Mesenchymal stem cell (in vitro differentiated cells and primary cell): Measurements from ENCODE around the gene ARHGEF16.

ENCODE experiments used
- DNase-seq: peaks from one replicate; pipeline ENCODE4 v3.0.0-alpha.2; 2013
- H2AFZ ChIP-seq: one replicate; pipeline ENCODE4 v1.6.1; 2013; ENCODE audit warnings: low read depth, mild to moderate bottlenecking, control low read depth, inconsistent platforms, low read length, moderate library complexity
- H2AK5ac ChIP-seq: 2 replicates; pipeline ENCODE4 v1.6.1; 2013; ENCODE audit warnings: low read length, moderate library complexity, mild to moderate bottlenecking, inconsistent platforms; ENCODE audit not compliant: severe bottlenecking
- H2BK120ac ChIP-seq: one replicate; pipeline ENCODE4 v1.6.1; 2013; ENCODE audit warnings: low read depth, mild to moderate bottlenecking, inconsistent platforms, low read length, moderate library complexity
- H2BK12ac ChIP-seq, 2 experiments: one replicate each; pipeline ENCODE4 v1.6.1; 2013; ENCODE audit warnings: inconsistent platforms in 2 of 2, low read length in 2 of 2, mild to moderate bottlenecking in 2 of 2, moderate library complexity in 2 of 2, control low read depth in 1 of 2
- H2BK15ac ChIP-seq: one replicate; pipeline ENCODE4 v1.6.1; 2013; ENCODE audit warnings: mild to moderate bottlenecking, low read depth, inconsistent platforms; ENCODE audit not compliant: poor library complexity, severe bottlenecking
- H2BK5ac ChIP-seq: 2 replicates; pipeline ENCODE4 v1.6.1; 2013; ENCODE audit warnings: low read depth, mild to moderate bottlenecking, low read length, control low read depth, inconsistent platforms; ENCODE audit not compliant: poor library complexity, severe bottlenecking
- H3K14ac ChIP-seq, 2 experiments: one replicate each; pipeline ENCODE4 v1.6.1; 2013; ENCODE audit warnings: inconsistent platforms in 2 of 2, low read length in 2 of 2, control low read depth in 1 of 2, mild to moderate bottlenecking in 1 of 2, moderate library complexity in 1 of 2
- H3K18ac ChIP-seq, 2 experiments: one replicate each; pipeline ENCODE4 v1.6.1; 2013; ENCODE audit warnings: inconsistent platforms in 2 of 2, low read length in 2 of 2, control low read depth in 1 of 2, low read depth in 1 of 2, mild to moderate bottlenecking in 1 of 2
- H3K23ac ChIP-seq, 2 experiments: one replicate each; pipeline ENCODE4 v1.6.1; 2013; ENCODE audit warnings: inconsistent platforms in 2 of 2, low read length in 2 of 2, mild to moderate bottlenecking in 2 of 2, moderate library complexity in 2 of 2, control low read depth in 1 of 2
- H3K27ac ChIP-seq: 2 replicates; pipeline ENCODE4 v1.5.1; 2013; ENCODE audit warnings: mild to moderate bottlenecking, moderate library complexity, low read length, control low read depth, inconsistent platforms; ENCODE audit not compliant: poor library complexity, severe bottlenecking
- H3K27me3 ChIP-seq, 2 experiments: 2 replicates each; pipeline versions ENCODE4 v1.6.1 to v1.7.0; 2013; ENCODE audit warnings: low read length in 2 of 2, mild to moderate bottlenecking in 2 of 2, moderate library complexity in 2 of 2, control low read depth in 1 of 2, inconsistent platforms in 1 of 2; ENCODE audit not compliant: control insufficient read depth in 1 of 2, insufficient read depth in 1 of 2
- H3K36me3 ChIP-seq, 2 experiments: 2 replicates each; pipeline versions ENCODE4 v1.6.1 to v1.7.0; 2013; ENCODE audit warnings: low read length in 2 of 2, control low read depth in 1 of 2, inconsistent platforms in 1 of 2, low read depth in 1 of 2, mild to moderate bottlenecking in 1 of 2; ENCODE audit not compliant: insufficient read depth in 2 of 2, control insufficient read depth in 1 of 2
- H3K4ac ChIP-seq, 2 experiments: one replicate each; pipeline ENCODE4 v1.6.1; 2013; ENCODE audit warnings: inconsistent platforms in 2 of 2, low read length in 2 of 2, mild to moderate bottlenecking in 2 of 2, moderate library complexity in 2 of 2, control low read depth in 1 of 2, low read depth in 1 of 2
- H3K4me1 ChIP-seq: 2 replicates; pipeline ENCODE4 v1.6.1; 2013; ENCODE audit warnings: low read depth, low read length, control low read depth; ENCODE audit not compliant: control insufficient read depth, insufficient read depth
- H3K4me2 ChIP-seq: 2 replicates; pipeline ENCODE4 v1.6.1; 2013; ENCODE audit warnings: low read length, mild to moderate bottlenecking, inconsistent platforms; ENCODE audit not compliant: poor library complexity, severe bottlenecking
- H3K4me3 ChIP-seq, 2 experiments: 2 replicates each; pipeline versions ENCODE4 v1.5.1 to v1.7.0; 2013; ENCODE audit warnings: low read length in 2 of 2, mild to moderate bottlenecking in 2 of 2, control low read depth in 1 of 2, low read depth in 1 of 2; ENCODE audit not compliant: insufficient read depth in 1 of 2
- H3K79me1 ChIP-seq: replicated peaks from 2 replicates; pipeline ENCODE4 v1.6.1; 2013; ENCODE audit warnings: mild to moderate bottlenecking, control low read depth, low read length, inconsistent platforms; ENCODE audit not compliant: poor library complexity, severe bottlenecking
- H3K9ac ChIP-seq: 2 replicates; pipeline ENCODE4 v1.7.0; 2013; ENCODE audit warnings: mild to moderate bottlenecking, low read length, moderate library complexity
- H3K9me3 ChIP-seq: 2 replicates; pipeline ENCODE4 v1.7.0; 2013; ENCODE audit warnings: mild to moderate bottlenecking, low read length; ENCODE audit not compliant: control insufficient read depth
- H4K8ac ChIP-seq: one replicate; pipeline ENCODE4 v1.6.1; 2013; ENCODE audit warnings: inconsistent platforms, mild to moderate bottlenecking, low read length, moderate library complexity
- H4K91ac ChIP-seq: one replicate; pipeline ENCODE4 v1.6.1; 2013; ENCODE audit warnings: mild to moderate bottlenecking, low read length, inconsistent platforms
- WGBS: methylation state at CpG from one replicate; pipeline ENCODE4 v1.1.7; 2013; ENCODE audit warnings: mixed read lengths; 5-methylcytosine and 5-hydroxymethylcytosine counted together

Gene ARHGEF16

DNA sequence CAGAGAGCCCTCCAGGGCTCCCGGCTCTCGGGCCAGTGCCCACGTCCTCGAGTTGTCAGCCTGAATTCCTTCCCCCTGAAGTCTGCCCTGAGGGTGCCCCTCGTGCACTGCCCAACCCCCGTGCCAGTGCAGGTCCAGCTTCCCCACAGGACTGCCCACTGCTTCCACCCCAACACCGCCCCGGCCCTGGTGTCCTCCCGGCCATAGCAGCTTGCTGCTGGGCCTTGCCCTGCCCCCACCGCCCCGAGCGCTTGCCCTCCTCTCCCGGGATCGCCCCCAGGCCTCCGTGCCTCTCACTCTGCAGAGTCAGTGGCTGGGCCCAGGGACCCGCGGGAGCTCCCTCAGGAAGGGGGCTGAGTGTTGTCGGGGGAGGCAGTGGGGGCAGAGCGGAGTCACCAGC lies 24.1 kb upstream of the ARHGEF16 start:
- Histone ChIP-seq H4K8ac (no peak overlapping the region), H3K9me3 (no peaks in the 10 kb centered on the region), H3K36me3 (peaks cover 0 to 8% of the 10 kb centered on the region in 2 experiments), H2BK15ac (no peak overlapping the region), H3K23ac (no peak overlapping the region), H2AFZ (no peak overlapping the region), H2BK12ac (no peak overlapping the region), H3K4ac (no peak overlapping the region), H3K27ac (no peak overlapping the region), H3K9ac (no peak overlapping the region), H2BK120ac (no peak overlapping the region), H3K4me2 (no peak overlapping the region), H3K18ac (no peak overlapping the region), H3K4me1 (no peaks in the 10 kb centered on the region), H3K27me3 (peaks cover 3 to 31% of the 10 kb centered on the region in 2 experiments), H2BK5ac (no peak overlapping the region), H3K4me3 (no peak overlapping the region), H3K79me1 (no peaks in the 10 kb centered on the region), H4K91ac (no peak overlapping the region), H2AK5ac (no peak overlapping the region), H3K14ac (no peak overlapping the region)
- DNase-seq = no peak
- WGBS = 83% methylated on average over 18 of the region's 19 CpGs

GRCh38 chr1:3430820-3431219 lies 23.6 kb upstream of the ARHGEF16 start:
- Histone ChIP-seq H4K8ac (no peak overlapping the region), H4K91ac (no peak overlapping the region), H2BK15ac (no peak overlapping the region), H3K27ac (no peak overlapping the region), H3K14ac (no peak overlapping the region), H3K4me1 (no peaks in the 10 kb centered on the region), H3K4ac (no peak overlapping the region), H3K4me3 (no peak overlapping the region), H3K36me3 (peaks cover 0 to 8% of the 10 kb centered on the region in 2 experiments), H2BK12ac (no peak overlapping the region), H3K79me1 (no peaks in the 10 kb centered on the region), H2BK5ac (no peak overlapping the region), H3K4me2 (no peak overlapping the region), H3K18ac (no peak overlapping the region), H3K9ac (no peak overlapping the region), H2AFZ (no peak overlapping the region), H3K27me3 (peaks cover 3 to 34% of the 10 kb centered on the region in 2 experiments), H3K23ac (no peak overlapping the region), H3K9me3 (no peaks in the 10 kb centered on the region), H2BK120ac (no peak overlapping the region), H2AK5ac (no peak overlapping the region)
- 90% methylated on average over 15 of the region's 22 CpGs for WGBS
- DNase-seq = no peak

DNA sequence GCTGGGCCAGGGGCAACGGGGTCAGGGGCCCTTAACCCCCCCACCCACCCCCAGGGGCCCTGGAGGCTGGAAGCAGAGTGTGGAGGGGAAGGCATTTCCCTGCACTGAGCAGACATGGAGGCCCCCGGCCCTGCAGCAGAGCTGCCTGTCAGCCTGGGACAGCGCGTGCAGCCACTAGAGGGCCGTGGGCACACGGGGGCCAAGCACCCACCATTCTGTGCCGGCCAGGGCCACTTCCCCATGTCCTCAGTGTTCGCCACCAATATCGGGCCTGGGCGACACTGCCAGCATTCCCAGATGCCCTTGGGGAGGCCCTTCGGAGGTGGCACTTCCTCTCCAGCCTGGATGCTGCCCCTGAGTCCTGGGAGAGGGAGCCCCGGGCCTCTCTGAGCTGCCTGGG lies 23.2 kb upstream of the ARHGEF16 start:
- Histone ChIP-seq H3K36me3 (peaks cover 0 to 8% of the 10 kb centered on the region in 2 experiments), H3K79me1 (no peaks in the 10 kb centered on the region), H2AK5ac (no peak overlapping the region), H2BK12ac (no peak overlapping the region), H3K4me1 (no peaks in the 10 kb centered on the region), H3K27me3 (peaks cover 3 to 33% of the 10 kb centered on the region in 2 experiments), H3K9me3 (no peaks in the 10 kb centered on the region), H3K27ac (no peak overlapping the region), H2BK5ac (no peak overlapping the region), H4K91ac (no peak overlapping the region), H3K23ac (no peak overlapping the region), H3K9ac (no peak overlapping the region), H3K14ac (no peak overlapping the region), H3K4me2 (no peak overlapping the region), H2BK15ac (no peak overlapping the region), H2AFZ (no peak overlapping the region), H3K4ac (no peak overlapping the region), H2BK120ac (no peak overlapping the region), H4K8ac (no peak overlapping the region), H3K4me3 (no peak overlapping the region), H3K18ac (no peak overlapping the region)
- no peak for DNase-seq
- WGBS = 41% methylated on average over 11 of the region's 12 CpGs

- no peak overlapping the region for H2BK12ac ChIP-seq
- H3K4me3 ChIP-seq = no peak overlapping the region
- no peak overlapping the region for H2BK120ac ChIP-seq
- DNase-seq = no peak
- H2AFZ ChIP-seq = no peak overlapping the region
- no peak overlapping the region for H3K18ac ChIP-seq
- no peak overlapping the region for H3K4me2 ChIP-seq
- H3K27me3 ChIP-seq = peaks cover 6 to 29% of the 10 kb centered on the region in 2 experiments
- no peak overlapping the region for H3K27ac ChIP-seq
- no peak overlapping the region for H3K4ac ChIP-seq
- H2BK15ac ChIP-seq = no peak overlapping the region
- H3K14ac ChIP-seq = no peak overlapping the region
- no peak overlapping the region for H2BK5ac ChIP-seq
- H3K9ac ChIP-seq = no peak overlapping the region
- H4K8ac ChIP-seq = no peak overlapping the region
- 84% methylated on average over 15 of the region's 17 CpGs for WGBS
- H3K23ac ChIP-seq = no peak overlapping the region
- peaks cover 0 to 4% of the 10 kb centered on the region in 2 experiments for H3K36me3 ChIP-seq
- no peak overlapping the region for H4K91ac ChIP-seq
- no peaks in the 10 kb centered on the region for H3K79me1 ChIP-seq
- H3K9me3 ChIP-seq = no peaks in the 10 kb centered on the region
- H2AK5ac ChIP-seq = no peak overlapping the region
- no peaks in the 10 kb centered on the region for H3K4me1 ChIP-seq
These were observed 22.8 kb upstream of the ARHGEF16 start for GRCh38 chr1:3431686-3432085.
